DMS153 treated with DMSO at 0.1 percent for 48 hours (cell line): ENCODE data around the gene PMM1.
A peak's percentile ranks its signal among the peaks of the same experiment; 100 is the strongest.

Experiments
- DNase-seq: peaks from one replicate; lab custom pipeline; 2025; ENCODE audit not compliant: unreplicated experiment; lab: John Stamatoyannopoulos, UW

PMM1 gene

DNA sequence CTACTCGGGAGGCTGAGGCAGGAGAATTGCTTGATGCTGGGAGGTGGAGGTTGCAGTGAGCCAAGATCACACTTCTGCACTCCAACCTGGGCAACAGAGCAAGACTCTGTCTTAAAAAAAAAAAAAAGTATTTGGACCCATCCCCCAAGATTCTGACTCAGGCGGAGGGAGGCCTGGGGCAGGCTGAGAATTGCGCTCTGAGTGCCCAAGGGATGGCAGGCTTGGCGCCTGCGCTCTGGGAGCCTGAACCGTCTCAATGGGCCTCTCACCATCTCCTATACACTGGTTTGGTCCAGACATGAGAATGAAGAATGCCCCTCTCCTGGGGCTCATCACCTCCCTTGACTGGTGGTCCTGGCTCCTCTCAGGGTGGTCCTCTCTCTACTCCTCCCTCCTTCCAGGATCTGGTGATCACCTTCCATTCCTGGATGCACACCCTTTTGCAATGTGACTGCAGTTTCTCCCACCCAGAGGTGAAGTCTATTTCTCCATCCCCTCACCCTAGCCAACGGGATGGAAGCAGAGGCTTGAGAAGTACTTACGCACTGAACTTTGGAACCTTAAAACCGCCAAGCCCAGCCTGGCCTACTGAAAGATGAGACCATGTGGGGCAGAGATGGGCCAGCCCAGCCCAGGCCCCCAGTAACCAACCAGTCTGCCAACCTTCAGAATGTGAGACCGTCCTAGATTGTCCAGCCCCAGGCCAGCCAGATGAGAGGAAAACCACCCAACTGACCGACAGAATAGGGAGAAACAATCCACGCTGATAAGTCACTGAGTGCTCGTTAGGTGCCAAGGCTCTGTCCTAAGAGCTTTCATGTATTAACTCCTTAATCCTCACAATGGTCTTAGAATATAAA lies 50.3 kb downstream of the PMM1 start:
- no peak for DNase-seq

- DNase-seq: no peak
Observed at GRCh38 chr22:41538583-41538982, 51.1 kb downstream of the PMM1 start.

GRCh38 chr22:41537203-41537602 lies 52.4 kb downstream of the PMM1 start:
- no peak for DNase-seq

- no peak for DNase-seq
Observed at GRCh38 chr22:41535244-41535643, 54.4 kb downstream of the PMM1 start.

DNA sequence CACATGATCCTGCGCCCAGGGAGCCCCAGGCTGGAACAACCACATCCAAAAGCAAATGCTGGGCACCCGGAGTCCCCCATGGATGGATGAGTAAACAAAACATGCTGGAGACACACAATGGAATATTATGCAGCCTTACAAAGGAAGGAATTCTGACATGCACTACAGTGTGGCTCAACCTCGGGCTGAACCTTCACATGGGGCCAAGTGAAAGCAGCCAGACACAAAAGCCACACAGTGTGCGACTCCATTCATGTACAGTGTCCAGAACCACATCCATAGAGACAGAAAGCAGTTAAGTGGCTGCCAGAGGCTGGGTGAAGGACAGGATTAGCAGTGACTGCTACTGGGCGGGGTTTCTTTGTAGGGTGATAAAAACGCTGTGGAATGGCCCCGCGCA lies 55.4 kb downstream of the PMM1 start:
- no peak for DNase-seq

DNA sequence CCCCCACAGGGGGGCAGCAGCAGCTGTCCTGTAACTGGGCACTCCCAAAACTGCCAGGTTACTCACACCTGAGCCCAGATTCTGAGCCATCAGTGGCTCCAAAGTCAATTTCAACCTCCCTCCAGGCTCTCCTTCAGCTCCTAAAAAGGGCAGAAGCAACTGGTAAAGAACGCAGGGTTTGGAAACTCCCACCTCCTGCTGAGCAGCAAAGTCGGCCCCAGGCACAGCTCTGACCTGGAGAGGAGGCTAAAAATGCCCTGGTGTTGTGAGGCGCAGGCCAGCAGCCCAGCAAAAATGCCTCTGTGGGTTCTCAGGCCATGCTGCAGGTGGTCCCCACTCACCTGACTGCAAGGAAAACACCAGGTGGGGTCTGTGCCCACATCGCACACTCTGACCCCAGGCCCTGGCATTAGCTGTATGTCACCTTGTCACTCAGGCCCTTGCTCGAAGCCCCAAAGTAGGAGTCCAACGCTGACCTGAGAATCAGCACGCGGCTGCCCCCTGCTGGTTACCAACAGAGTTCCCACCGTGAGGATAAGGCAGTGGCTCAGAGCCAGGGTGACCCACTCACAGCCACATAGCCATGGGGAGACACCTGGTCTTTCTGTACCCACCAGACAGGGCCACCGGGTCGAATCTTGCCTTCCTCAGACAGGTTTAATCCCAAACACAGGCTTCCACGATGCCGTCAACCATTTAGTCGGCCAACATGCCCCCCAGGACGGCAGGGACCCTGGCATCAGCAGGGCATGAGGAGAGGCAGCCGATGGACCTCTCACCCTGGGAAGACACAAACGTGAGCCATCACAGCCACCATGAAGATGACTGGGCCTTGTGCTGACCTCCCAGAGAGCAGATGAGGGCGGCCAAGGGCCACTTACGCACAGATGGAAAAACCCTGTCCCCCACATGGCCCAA lies 56.5 kb downstream of the PMM1 start:
- peak; percentile 26 for DNase-seq

DNA sequence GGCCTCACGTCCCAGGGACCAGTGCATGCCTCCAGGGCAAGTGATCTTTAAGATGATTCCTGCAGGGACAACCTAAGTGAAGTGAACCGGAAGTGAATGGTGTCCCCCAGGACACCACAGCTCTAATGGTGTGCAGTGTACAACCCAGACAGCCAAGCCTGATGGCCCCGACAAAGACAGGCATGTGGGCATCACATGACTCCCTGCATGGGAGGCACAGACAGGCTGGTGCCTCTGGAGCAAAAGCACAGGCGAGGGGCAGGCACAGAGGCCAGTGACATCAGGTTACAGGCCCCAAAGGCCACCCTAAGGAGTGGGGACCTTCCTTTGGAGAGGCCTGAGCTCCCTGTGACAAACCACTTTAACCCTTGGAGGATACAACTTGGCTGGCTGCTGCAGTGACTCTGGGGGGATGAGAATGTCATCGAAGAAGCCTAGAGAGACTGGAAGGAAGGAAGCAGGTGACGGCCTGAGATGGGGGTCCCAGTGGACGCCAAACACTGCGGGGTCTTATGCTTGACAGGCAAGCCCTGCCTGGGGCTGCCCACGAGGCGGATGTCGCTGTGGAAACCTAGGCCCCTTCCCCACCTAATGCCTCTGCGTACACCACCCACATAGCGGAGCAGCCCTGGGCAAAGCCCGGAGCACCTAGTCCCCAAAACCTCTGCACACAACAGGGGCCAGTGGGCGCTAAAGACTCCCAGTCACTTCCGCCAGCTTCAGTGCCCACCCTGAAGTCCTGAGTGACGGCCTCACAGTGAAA lies 57.7 kb downstream of the PMM1 start:
- no peak for DNase-seq

GRCh38 chr22:41530890-41531714 lies 58.5 kb downstream of the PMM1 start:
- no peak for DNase-seq

- DNase-seq: no peak
Observed at GRCh38 chr22:41528938-41529561, 60.6 kb downstream of the PMM1 start.

DNA sequence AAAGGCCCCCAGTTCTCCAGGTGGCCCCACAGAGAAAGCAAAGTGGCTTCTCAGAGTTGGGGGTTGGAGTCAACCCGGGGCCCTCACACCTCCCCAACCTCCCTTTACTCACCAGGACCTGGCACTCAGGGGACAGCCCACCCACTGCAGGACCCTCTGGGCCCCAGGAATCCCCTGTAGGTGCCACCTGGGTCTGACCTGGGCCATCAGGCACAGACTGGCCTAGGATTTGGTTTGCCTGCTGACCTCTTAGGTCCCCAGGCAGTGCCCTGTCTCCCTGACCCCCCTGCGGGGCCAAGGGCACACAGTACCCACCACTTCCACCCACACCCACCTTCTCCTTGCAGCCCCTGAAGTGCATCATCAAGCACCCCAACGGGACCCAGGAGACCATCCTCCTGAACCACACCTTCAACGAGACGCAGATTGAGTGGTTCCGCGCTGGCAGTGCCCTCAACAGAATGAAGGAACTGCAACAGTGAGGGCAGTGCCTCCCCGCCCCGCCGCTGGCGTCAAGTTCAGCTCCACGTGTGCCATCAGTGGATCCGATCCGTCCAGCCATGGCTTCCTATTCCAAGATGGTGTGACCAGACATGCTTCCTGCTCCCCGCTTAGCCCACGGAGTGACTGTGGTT lies 61.4 kb downstream of the PMM1 start:
- no peak for DNase-seq
